HL-60 (cell line): ENCODE measurements around the gene SVEP1.

Source experiments
- CTCF ChIP-seq: IDR thresholded peaks from one replicate; pipeline ENCODE4 v1.5.1; 2011; ENCODE audit warnings: low read length, control low read depth, inconsistent platforms; ENCODE audit not compliant: insufficient read depth
- TF ChIP-seq, protein P1 (sequence below): IDR thresholded peaks from 2 replicates; pipeline ENCODE4 v1.6.1; 2012; ENCODE audit warnings: low read depth; ENCODE audit not compliant: insufficient replicate concordance

- TF ChIP-seq, protein P1, sequence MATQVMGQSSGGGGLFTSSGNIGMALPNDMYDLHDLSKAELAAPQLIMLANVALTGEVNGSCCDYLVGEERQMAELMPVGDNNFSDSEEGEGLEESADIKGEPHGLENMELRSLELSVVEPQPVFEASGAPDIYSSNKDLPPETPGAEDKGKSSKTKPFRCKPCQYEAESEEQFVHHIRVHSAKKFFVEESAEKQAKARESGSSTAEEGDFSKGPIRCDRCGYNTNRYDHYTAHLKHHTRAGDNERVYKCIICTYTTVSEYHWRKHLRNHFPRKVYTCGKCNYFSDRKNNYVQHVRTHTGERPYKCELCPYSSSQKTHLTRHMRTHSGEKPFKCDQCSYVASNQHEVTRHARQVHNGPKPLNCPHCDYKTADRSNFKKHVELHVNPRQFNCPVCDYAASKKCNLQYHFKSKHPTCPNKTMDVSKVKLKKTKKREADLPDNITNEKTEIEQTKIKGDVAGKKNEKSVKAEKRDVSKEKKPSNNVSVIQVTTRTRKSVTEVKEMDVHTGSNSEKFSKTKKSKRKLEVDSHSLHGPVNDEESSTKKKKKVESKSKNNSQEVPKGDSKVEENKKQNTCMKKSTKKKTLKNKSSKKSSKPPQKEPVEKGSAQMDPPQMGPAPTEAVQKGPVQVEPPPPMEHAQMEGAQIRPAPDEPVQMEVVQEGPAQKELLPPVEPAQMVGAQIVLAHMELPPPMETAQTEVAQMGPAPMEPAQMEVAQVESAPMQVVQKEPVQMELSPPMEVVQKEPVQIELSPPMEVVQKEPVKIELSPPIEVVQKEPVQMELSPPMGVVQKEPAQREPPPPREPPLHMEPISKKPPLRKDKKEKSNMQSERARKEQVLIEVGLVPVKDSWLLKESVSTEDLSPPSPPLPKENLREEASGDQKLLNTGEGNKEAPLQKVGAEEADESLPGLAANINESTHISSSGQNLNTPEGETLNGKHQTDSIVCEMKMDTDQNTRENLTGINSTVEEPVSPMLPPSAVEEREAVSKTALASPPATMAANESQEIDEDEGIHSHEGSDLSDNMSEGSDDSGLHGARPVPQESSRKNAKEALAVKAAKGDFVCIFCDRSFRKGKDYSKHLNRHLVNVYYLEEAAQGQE = no peak
- no peak for TF ChIP-seq CTCF
Observed at GRCh38 chr9:110626101-110626829, 46.7 kb upstream of the SVEP1 start.
